ENCODE measurements around the gene AGGF1.
"Not testable (repeated sequence)": the region's sequence is repeated elsewhere in the genome, so short reads cannot be mapped to it uniquely, and the experiment has no call there.

The AGGF1 gene

DNA sequence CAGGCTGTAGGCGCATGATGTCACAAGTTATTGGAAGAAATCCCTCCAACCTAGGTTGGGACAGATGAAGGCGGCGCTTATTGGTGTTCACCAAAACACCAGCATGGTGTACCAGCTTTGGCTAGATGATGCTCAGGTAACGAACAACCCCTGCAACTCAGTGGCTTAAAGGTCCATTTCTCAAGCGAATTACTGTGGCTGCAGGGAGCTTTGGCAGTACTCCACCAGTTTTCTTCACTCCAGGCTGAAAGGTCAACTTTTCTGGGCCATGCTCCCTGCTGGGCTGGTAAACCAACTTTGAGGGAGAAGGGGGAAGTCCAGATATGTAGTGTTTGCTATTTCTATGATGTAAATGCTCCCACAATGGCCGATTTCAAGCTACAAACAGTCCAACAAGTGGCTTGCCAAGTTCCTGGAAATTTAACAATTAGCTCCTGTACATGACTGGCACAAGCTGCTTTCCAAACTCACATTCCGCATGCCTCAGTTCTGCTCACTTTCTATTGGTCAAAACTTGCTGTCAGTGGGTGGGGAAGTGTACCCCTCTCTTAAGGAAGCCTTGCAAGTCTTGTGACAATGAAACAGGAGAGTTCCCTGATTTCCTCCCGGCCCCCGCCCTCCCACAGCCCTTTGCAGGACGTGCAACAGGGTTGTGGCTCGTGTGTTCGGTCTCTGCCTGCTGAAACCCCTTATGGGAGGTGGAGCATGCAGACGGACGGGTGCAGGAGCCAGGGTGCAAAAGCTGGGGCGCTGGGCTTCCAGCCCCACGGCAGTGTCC, 57.5 kb downstream of the AGGF1 start:
- no peak for DNase-seq

DNA sequence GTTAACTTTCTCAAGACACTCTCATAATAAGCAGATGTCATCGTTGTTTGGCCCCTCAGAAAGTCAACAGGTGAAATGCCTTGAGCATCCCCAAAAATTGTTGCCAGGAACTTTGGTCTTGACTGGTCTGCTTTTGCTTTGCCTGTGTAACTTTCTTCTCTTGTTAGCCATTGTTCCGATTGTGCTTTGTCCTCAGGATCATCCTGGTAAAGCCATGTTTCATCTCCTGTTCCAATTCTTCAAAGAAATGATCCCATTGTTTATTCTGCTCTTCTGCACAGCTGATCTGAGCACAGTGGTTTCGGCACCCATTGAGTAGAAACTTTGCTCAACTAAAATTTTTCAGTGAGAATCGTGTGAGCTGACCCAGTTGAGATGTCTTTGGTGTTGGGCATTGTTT, 65.0 kb downstream of the AGGF1 start:
- DNase-seq: no peak

DNA sequence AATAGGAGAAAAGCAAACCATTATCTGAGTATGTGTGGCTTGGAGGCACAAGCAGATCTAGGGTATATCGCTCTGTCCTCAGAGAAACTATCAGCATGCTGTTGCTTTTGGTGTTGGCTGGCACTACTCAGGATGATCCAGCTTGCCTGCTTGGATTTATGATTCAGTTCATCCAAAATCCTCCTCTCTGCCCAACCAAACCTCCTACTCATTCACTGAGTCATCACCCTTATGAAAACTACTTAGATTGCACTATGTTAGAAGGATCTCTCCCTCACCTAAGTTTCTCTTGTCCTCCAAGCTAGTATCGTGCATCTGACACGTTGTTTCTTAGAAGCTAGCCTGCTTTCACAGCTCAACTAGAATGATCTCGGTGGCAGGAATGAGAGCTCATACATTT, 71.1 kb downstream of the AGGF1 start:
- DNase-seq: no peak

DNA sequence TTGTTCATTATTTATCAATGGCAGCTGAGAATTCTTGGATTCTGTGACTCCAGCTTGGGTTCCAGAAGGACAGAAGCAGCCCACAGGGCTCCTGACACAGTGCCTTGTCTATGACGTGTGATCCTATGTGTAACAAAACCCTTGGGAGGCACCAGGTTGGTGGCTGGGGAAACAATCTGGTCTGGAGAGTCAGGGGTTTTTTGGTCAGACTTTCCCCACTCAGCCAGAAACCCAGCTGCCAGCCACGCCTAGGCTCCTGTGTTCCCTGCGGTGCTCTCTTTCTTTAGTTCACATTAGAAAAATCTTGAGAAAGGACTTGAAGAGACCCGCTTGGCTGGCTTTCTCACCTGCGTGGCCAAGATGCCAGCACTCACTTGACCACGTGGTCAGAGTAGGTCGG, 72.3 kb downstream of the AGGF1 start:
- DNase-seq: no peak

DNA sequence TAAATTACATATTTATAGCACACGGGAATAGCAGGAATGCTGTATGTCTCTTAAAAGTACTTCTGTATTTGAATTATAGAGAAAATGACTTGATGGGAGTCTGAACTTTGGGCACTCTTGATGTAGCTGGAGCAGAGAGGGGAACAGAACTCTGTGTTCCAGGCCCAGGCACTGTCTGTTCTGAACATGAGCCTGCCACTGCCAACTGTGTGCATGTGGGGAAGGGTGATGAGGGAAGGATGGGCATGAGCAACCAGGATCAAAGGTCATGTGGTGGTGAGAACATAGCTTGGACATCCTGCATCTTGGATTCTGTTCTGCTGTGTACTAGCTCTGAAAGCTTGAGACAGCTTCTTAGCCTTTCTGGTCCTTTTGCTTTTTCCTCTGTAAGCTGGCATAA, 73.3 kb downstream of the AGGF1 start:
- DNase-seq: no peak

DNA sequence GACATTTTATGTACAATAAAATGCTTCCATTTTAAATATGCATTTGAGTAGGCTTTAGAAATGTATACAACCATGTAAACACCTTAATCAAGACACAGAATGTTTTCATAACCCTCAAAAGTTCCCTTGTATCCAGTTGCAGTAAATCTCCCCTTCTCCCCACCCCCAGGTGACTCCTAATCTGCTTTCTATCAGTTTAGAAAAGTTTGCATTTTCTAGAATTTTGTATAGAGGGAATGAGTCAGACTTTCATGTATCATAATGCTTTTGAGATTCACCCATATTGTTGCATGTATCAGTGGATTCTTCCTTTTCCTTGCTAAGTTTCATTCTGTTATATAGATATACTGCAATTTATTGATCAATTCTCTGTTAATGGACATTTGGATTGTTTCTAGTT, 74.6 kb downstream of the AGGF1 start:
- no peak for DNase-seq

DNA sequence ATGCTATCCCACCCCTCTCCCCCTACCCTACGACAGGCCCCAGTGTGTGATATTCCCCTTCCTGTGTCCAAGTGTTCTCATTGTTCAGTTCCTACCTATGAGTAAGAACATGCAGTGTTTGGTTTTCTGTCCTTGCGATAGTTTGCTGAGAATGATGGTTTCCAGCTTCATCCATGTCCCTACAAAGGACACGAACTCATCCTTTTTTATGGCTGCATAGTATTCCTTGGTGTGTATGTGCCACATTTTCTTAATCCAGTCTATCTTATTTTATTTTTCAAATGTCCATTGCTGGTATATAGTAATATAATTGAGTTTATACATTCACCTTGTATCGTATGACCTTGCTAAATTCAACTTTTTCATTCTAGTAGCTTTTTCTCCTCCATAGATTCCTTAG, 76.8 kb downstream of the AGGF1 start:
- not testable (repeated sequence) for DNase-seq

All from NK-92 treated with Interleukin-12 subunit alpha and Interleukin-12 subunit beta, amount 100 ng/mL, for 24 hours (cell line).